ENCODE measurements around the gene SREBF1.

The SREBF1 gene

GRCh38 chr17:17772231-17772630 lies 64.6 kb downstream of the SREBF1 start:
- no peak for DNase-seq

GRCh38 chr17:17771498-17772201 lies 65.1 kb downstream of the SREBF1 start:
- no peak for DNase-seq

- no peak for DNase-seq
Measured at GRCh38 chr17:17770632-17771044, 66.1 kb downstream of the SREBF1 start.

- DNase-seq: no peak
Measured at GRCh38 chr17:17769869-17770631, 66.7 kb downstream of the SREBF1 start.

- DNase-seq: peak; percentile 54
Measured at GRCh38 chr17:17768424-17769088, 68.2 kb downstream of the SREBF1 start.

- DNase-seq: no peak
Measured at GRCh38 chr17:17767887-17768418, 68.8 kb downstream of the SREBF1 start.

GRCh38 chr17:17767154-17767869 lies 69.5 kb downstream of the SREBF1 start:
- DNase-seq: no peak

- no peak for DNase-seq
Measured at GRCh38 chr17:17766744-17767120, 70.1 kb downstream of the SREBF1 start.

- DNase-seq: no peak
Measured at GRCh38 chr17:17766077-17766743, 70.6 kb downstream of the SREBF1 start.

GRCh38 chr17:17765359-17766076 lies 71.3 kb downstream of the SREBF1 start:
- DNase-seq: no peak

GRCh38 chr17:17763734-17764133 lies 73.1 kb downstream of the SREBF1 start:
- no peak for DNase-seq

GRCh38 chr17:17763136-17763535 lies 73.7 kb downstream of the SREBF1 start:
- DNase-seq: no peak

- no peak for DNase-seq
Measured at GRCh38 chr17:17762744-17763105, 74.1 kb downstream of the SREBF1 start.
